PFSK-1 (cell line): ENCODE data around the gene GBP2.

Experiments
- POLR2AphosphoS5 ChIP-seq: IDR thresholded peaks from 2 replicates; pipeline ENCODE4 v1.6.1; 2012; ENCODE audit warnings: low read depth, mild to moderate bottlenecking, control low read depth, low read length, moderate library complexity
- SIN3A ChIP-seq: IDR thresholded peaks from 2 replicates; pipeline ENCODE4 v1.6.1; 2012; ENCODE audit warnings: mild to moderate bottlenecking, low read length, moderate library complexity, borderline replicate concordance; ENCODE audit not compliant: insufficient read depth

DNA sequence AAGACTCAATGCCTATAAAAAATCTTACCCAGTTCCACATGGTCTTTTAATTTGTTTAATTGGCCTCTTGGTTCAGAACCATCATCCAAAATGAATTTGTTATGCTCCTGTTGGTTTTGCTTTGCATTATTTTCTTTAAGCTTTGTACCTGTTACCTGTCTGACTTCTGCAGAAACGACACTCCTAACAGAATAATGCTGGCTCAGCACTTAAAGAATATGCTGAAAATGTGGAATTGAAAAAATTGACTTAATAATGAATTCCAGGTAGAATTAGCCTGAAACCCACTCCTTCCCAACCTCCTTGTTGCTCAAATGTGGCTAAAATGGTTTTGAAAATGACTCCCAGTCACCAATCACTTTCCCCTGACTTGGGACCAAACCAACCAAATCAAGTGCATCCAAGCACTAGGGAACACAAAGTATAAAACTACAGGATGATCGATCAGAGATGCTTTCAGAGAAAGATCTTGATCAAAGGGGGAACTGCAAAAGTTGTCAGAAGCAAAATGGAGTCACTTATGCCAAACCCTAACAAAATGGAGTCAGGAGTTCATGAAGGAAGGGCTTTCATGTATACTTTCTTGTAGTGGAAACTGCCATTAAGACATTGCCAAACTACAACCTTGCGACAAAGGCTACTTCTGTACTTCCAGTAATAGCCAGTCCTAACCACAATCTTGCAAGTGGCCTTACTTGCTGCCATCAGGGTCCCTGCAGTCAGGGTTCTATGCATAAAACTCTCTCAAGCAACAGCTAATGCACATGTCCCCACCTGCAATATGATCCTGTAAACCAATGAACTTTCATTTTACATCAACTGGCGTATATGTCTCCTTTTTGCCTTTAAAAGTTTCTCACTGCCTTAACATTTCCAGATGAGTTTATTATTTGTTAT is 44.5 kb upstream of the GBP2 start:
- TF ChIP-seq POLR2AphosphoS5: no peak
- TF ChIP-seq SIN3A: no peak
